SK-N-MC (cell line): Measurements from ENCODE around the gene OBSCN.

Source experiments
- EZH2 ChIP-seq: fragments of 200-600 bp; sonication (generic); IDR thresholded peaks from one replicate; pipeline ENCODE4 v1.6.1; 2017; ENCODE audit warnings: antibody characterized with exemption
- FOXP2 ChIP-seq: optimal IDR thresholded peaks from 2 replicates; pipeline ENCODE3; 2011; ENCODE audit warnings: mild to moderate bottlenecking, moderate library complexity; ENCODE audit not compliant: insufficient read depth; ENCODE audit errors: extremely low read length, control extremely low read depth
- POLR2AphosphoS5 ChIP-seq: IDR thresholded peaks from 2 replicates; pipeline ENCODE4 v1.6.1; 2012; ENCODE audit warnings: mild to moderate bottlenecking, low read depth, low read length, borderline replicate concordance

DNA sequence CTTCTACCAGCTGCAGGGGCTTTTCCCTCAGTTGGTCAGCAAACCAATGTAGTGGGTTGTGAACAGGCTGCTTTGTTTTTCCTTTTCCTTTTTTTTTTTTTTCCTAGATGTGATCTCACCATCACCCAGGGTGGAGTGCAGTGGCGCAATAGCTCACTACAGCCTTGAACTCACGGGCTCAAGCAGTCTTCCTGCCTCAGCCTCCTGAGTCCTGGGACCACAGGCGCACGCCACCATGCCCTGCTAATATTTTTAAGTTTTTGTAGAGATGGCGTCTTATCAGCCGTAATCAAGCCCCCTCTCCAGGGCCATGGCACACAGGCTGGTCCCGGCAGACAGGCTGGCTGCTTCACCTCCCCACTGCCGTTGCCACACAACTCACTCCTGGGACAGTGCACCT, 202.2 kb downstream of the OBSCN start:
- no peak for TF ChIP-seq POLR2AphosphoS5
- TF ChIP-seq EZH2, result no peak
- no peak for TF ChIP-seq FOXP2
